Measurements from ENCODE around the gene LY6G6C. TPM values are rescaled to one million over a fixed set of nuclear protein-coding genes. Genes with fewer than 3 reads are reported as not detected.

Gene LY6G6C
- total and polyA plus RNA-seq, 2 experiments from 2014 or later: not detected

DNA sequence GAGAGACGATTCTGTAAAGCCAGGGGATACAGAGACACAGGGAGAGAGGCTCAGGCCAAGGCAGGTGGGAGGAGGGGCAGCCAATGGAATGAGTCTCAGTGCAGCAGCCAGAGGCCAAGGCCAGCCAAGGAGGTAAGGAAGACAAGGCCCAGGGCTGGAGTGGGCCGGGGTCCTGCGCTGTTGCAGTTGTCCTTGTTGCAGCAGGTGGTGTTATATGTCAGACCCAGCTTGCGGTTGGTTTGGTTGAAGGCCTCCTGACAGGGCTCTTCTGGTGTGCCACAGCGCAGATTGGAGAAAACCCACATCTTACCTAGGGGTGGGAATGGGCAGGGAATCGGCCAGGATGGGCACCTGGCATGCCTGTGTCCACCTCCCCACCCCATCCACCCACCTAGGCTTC is 2.5 kb downstream of the LY6G6C start:
- no peak overlapping the region; the same call in 2 of the 3 replicates for H3K4me3 Mint-ChIP-seq
- DNase-seq (ENCODE audit: low spot score): no peak

More for the DNA sequence above, 2.5 kb downstream of the LY6G6C start:
- Histone ChIP-seq H3K4me2 (peak overlapping the region; percentile 41; the same call in 1 of the 2 replicates), H3K27me3 (ENCODE audit: insufficient read depth) (no peaks in the 10 kb centered on the region), H3K4me3 (no peak overlapping the region), H4K20me1 (replicated peaks; ENCODE audit: insufficient read depth) (no peaks in the 10 kb centered on the region), H3K79me2 (replicated peaks; ENCODE audit: insufficient read depth) (no peaks in the 10 kb centered on the region), H3K9me2 (ENCODE audit: insufficient read depth) (no peaks in the 10 kb centered on the region), H3K36me3 (ENCODE audit: insufficient read depth) (no peaks in the 10 kb centered on the region), H3K27ac (ENCODE audit: low read depth) (no peak overlapping the region), H2AFZ (peak overlapping the region; percentile 38; the same call in 1 of the 2 replicates), H3K4me1 (ENCODE audit: insufficient read depth) (peaks cover 25% of the 10 kb centered on the region), H3F3A (replicated peaks; ENCODE audit: low read depth) (no peaks in the 10 kb centered on the region)
- H3K27me3 Mint-ChIP-seq (ENCODE audit: insufficient read depth, low read depth, poor library complexity): peaks cover 15% of the 10 kb centered on the region
- H3K27ac Mint-ChIP-seq: peak overlapping the region; percentile 11; the same call in 1 of the 2 replicates
- no peaks in the 10 kb centered on the region; the same call in 2 of the 3 replicates for H3K36me3 Mint-ChIP-seq (ENCODE audit: low read depth)
- ATAC-seq: no peak
- H3K4me1 Mint-ChIP-seq: peaks cover 29% of the 10 kb centered on the region
- no peaks in the 10 kb centered on the region for H3K9me3 Mint-ChIP-seq
- TF ChIP-seq CREB1 (CRISPR knock-in tag; IDR thresholded peaks at IDR 0.05; ENCODE audit: low read depth) (no peak), ETS1 (IDR thresholded peaks at IDR 0.05) (no peak), EZH2 (IDR thresholded peaks at IDR 0.05; ENCODE audit: low read depth, unreplicated experiment) (no peak), CTCF (conservative IDR thresholded peaks at IDR 0.05; ENCODE audit: low read depth in 2 of 2) (no peak), ZNF114 (CRISPR knock-in tag; IDR thresholded peaks at IDR 0.05) (no peak), ZNF331 (CRISPR knock-in tag; IDR thresholded peaks at IDR 0.05; ENCODE audit: low read depth) (no peak), POLR2AphosphoS5 (IDR thresholded peaks at IDR 0.05; ENCODE audit: low read depth) (no peak), STAT1 (IDR thresholded peaks at IDR 0.05; ENCODE audit: unreplicated experiment) (no peak), NANOG (IDR thresholded peaks at IDR 0.05; ENCODE audit: borderline replicate concordance) (no peak), EZH2phosphoT487 (IDR thresholded peaks at IDR 0.05; ENCODE audit: unreplicated experiment) (no peak), JUNB (IDR thresholded peaks at IDR 0.05; ENCODE audit: unreplicated experiment) (no peak)
- TF ChIP-seq, protein P1, sequence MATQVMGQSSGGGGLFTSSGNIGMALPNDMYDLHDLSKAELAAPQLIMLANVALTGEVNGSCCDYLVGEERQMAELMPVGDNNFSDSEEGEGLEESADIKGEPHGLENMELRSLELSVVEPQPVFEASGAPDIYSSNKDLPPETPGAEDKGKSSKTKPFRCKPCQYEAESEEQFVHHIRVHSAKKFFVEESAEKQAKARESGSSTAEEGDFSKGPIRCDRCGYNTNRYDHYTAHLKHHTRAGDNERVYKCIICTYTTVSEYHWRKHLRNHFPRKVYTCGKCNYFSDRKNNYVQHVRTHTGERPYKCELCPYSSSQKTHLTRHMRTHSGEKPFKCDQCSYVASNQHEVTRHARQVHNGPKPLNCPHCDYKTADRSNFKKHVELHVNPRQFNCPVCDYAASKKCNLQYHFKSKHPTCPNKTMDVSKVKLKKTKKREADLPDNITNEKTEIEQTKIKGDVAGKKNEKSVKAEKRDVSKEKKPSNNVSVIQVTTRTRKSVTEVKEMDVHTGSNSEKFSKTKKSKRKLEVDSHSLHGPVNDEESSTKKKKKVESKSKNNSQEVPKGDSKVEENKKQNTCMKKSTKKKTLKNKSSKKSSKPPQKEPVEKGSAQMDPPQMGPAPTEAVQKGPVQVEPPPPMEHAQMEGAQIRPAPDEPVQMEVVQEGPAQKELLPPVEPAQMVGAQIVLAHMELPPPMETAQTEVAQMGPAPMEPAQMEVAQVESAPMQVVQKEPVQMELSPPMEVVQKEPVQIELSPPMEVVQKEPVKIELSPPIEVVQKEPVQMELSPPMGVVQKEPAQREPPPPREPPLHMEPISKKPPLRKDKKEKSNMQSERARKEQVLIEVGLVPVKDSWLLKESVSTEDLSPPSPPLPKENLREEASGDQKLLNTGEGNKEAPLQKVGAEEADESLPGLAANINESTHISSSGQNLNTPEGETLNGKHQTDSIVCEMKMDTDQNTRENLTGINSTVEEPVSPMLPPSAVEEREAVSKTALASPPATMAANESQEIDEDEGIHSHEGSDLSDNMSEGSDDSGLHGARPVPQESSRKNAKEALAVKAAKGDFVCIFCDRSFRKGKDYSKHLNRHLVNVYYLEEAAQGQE (IDR thresholded peaks at IDR 0.05; ENCODE audit: unreplicated experiment): no peak
- TF ChIP-seq, protein P2, sequence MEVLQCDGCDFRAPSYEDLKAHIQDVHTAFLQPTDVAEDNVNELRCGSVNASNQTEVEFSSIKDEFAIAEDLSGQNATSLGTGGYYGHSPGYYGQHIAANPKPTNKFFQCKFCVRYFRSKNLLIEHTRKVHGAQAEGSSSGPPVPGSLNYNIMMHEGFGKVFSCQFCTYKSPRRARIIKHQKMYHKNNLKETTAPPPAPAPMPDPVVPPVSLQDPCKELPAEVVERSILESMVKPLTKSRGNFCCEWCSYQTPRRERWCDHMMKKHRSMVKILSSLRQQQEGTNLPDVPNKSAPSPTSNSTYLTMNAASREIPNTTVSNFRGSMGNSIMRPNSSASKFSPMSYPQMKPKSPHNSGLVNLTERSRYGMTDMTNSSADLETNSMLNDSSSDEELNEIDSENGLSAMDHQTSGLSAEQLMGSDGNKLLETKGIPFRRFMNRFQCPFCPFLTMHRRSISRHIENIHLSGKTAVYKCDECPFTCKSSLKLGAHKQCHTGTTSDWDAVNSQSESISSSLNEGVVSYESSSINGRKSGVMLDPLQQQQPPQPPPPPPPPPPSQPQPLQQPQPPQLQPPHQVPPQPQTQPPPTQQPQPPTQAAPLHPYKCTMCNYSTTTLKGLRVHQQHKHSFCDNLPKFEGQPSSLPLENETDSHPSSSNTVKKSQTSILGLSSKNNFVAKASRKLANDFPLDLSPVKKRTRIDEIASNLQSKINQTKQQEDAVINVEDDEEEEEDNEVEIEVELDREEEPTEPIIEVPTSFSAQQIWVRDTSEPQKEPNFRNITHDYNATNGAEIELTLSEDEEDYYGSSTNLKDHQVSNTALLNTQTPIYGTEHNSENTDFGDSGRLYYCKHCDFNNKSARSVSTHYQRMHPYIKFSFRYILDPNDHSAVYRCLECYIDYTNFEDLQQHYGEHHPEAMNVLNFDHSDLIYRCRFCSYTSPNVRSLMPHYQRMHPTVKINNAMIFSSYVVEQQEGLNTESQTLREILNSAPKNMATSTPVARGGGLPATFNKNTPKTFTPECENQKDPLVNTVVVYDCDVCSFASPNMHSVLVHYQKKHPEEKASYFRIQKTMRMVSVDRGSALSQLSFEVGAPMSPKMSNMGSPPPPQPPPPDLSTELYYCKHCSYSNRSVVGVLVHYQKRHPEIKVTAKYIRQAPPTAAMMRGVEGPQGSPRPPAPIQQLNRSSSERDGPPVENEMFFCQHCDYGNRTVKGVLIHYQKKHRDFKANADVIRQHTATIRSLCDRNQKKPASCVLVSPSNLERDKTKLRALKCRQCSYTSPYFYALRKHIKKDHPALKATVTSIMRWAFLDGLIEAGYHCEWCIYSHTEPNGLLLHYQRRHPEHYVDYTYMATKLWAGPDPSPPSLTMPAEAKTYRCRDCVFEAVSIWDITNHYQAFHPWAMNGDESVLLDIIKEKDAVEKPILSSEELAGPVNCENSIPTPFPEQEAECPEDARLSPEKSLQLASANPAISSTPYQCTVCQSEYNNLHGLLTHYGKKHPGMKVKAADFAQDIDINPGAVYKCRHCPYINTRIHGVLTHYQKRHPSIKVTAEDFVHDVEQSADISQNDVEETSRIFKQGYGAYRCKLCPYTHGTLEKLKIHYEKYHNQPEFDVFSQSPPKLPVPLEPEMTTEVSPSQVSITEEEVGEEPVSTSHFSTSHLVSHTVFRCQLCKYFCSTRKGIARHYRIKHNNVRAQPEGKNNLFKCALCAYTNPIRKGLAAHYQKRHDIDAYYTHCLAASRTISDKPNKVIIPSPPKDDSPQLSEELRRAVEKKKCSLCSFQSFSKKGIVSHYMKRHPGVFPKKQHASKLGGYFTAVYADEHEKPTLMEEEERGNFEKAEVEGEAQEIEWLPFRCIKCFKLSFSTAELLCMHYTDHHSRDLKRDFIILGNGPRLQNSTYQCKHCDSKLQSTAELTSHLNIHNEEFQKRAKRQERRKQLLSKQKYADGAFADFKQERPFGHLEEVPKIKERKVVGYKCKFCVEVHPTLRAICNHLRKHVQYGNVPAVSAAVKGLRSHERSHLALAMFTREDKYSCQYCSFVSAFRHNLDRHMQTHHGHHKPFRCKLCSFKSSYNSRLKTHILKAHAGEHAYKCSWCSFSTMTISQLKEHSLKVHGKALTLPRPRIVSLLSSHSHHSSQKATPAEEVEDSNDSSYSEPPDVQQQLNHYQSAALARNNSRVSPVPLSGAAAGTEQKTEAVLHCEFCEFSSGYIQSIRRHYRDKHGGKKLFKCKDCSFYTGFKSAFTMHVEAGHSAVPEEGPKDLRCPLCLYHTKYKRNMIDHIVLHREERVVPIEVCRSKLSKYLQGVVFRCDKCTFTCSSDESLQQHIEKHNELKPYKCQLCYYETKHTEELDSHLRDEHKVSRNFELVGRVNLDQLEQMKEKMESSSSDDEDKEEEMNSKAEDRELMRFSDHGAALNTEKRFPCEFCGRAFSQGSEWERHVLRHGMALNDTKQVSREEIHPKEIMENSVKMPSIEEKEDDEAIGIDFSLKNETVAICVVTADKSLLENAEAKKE (CRISPR knock-in tag; IDR thresholded peaks at IDR 0.05): no peak
